Activated CD4-positive, alpha-beta T cell treated with anti-CD3 and anti-CD28 coated beads, Interleukin-2, amount 50 U/mL, for 48 hours (primary cell): Measurements from ENCODE around the gene INSYN1.

ENCODE experiments used
- DNase-seq, 2 experiments: peaks; one replicate each; pipeline ENCODE4 v3.0.0-alpha.2; 2020

Gene INSYN1

DNA sequence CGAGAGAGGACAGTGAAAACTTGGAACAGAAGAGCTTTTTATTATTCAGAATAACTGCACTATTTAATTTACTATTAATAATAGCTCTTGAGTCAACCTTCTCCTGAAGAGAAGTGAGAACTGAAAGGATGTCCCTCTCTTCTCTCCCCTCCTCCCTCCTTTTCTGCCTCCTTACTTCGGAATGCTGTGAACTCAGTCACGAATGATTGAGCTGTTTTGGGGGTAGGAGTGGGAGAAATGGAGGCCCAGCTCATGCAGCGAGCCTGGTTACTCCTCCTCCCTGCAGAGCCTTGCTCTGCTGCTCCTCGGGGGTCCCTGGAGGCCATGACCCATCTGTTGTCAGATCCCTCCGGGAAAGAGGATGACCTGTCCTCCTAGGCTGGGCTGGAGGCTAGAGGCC, 20.3 kb upstream of the INSYN1 start:
- DNase-seq: no peak

DNA sequence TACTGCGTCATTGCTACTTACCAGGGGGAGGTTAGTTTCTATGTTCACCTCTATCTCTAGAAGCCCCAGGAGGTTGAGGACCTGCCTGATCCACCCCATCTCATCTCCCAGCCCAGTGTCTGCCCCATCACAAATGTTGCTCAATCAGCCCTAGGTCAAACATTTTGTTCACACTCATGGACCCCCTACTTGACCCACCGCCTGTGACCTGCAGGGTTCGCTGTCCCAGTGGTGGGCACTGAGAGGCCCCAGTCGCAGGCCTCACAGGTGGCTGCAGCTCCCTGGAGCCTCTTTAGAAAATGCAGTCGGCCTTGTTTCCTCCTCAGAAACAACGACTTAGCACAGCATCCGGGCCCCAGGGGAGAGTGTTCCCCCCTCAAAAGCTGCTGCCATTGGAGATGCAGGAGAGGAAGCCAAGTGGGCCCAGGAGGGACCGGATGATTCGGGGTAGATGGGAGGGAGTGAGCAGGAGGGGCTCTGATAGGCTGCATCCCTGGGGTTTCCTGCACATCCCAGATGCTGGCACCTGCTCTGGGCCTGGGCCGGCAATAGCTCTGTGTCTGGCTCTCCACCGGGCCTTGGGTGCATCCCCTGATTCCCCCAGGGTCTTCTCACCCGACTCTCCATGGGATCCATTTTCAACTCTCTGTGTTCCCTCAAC, 18.4 kb upstream of the INSYN1 start:
- no peak for DNase-seq

DNA sequence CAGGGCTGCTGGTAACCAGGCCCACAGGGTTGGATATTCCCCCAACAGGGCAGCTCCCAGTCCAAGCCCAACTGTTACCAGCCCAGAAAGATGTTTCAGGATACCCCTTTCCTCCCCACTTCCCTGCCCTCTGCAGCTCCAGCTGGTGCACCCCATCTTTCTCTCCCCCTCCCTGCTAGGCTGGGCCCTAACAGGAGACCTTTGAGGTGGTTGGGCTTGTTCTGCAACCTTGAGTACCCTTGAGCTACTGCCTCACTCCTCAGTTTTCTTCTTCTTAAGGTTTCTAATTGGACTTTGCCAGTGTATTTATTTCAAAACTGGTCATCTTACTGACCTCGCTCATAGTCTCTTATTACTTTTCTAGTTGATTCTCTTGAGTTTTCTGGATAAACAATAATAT, 16.9 kb upstream of the INSYN1 start:
- no peak for DNase-seq

GRCh38 chr15:73767806-73768501, 14.8 kb upstream of the INSYN1 start:
- no peak for DNase-seq

- DNase-seq: no peak
Measured at GRCh38 chr15:73766598-73766997, 13.4 kb upstream of the INSYN1 start.

DNA sequence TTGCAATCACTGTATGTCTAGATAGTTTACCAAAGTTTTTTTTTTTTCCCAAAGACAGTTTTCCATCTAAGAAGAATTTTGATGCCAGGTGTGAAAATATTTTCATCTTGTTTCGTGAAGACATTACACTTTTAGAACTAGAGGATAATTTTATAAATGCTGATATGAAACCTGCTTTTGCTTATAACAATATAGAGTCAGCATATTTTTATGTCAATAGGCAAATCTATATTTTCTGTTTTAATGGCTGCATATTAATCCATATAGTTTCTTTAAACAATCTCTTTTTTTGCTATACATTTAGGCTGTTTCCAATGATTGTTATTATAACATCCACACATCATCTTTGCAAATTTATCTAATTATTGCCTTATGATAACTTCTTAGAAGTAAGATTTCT, 12.6 kb upstream of the INSYN1 start:
- DNase-seq: no peak

GRCh38 chr15:73763931-73764330, 10.8 kb upstream of the INSYN1 start:
- DNase-seq: no peak

GRCh38 chr15:73760330-73761329, 7.5 kb upstream of the INSYN1 start:
- DNase-seq: no peak

DNA sequence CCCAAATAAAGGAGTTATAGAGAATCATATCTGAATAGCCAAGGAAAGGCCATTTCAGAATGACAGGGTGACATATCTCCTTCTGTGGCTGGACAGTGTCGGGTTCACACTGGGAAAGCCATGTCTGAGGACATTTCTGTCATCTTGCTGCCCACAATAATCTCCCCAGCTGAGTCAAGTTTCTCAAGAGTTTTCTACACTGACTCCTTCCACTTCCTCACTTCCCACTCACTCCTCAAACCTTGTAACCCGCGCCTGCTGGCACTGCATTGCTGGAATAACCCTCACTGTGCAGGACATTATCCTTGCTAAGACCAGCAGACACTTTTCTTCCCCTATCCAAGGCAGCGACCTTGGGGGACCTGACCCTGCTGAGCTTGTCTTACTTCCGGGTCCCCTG, 5.3 kb upstream of the INSYN1 start:
- DNase-seq: no peak

DNA sequence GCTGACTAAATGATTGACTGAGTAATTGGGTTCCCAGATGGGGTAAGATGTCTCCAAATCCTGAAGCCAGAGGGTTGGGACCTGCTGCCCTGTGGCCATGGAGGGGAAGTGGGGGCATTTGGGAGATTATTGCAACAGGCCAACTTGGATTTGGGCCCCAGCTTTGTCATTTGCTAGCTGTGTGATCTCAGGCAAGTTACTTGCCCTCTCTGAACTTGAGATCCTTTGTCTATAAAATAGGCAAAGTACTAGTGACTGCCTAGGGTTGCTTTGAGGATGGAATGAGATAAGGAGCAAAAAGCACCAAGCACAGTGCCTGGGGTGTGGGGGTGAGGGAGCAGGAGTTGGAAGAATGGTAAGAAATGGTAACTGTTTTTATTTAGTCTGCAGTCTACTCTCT, 4.4 kb upstream of the INSYN1 start:
- no peak for DNase-seq

GRCh38 chr15:73756947-73757513, 3.9 kb upstream of the INSYN1 start:
- no peak for DNase-seq

DNA sequence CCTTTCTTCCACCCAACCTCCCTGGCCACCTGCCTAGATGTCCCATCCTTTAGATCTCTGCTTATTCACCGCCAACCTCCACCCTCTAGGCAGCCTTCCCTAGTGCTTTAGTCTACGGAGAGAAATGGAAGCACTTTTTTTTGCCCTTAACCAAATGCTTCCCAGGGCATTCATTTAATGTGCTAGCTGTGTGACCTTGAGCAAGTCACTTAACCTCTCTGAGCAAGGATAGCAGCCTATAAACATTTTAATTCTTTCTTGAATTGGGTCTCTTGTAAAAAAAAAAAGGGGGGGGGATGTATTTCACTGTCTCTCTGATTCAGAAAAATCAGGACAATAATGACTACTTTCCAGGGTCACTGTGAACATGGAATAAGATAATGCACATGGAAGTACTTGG, 3.2 kb upstream of the INSYN1 start:
- no peak for DNase-seq

DNA sequence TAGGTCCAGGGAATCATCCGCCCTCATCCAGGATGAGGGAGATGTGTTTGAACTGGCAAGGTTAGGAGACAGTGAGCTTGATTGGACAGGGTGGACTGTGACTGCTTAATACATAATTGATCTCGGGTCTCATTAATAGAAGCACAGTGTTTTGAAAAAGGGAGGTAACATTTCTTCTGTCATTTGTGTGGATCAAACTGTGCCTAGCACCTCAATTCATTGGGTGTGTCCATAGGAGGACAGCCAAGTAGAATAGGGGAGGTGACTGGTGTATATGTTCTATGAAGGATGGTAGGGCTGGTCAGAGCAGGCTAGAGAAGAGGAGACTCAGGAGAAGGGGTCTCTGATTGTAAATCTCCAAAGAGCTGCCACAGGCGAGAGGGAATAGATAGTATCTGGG, 2.8 kb upstream of the INSYN1 start:
- DNase-seq: no peak

DNA sequence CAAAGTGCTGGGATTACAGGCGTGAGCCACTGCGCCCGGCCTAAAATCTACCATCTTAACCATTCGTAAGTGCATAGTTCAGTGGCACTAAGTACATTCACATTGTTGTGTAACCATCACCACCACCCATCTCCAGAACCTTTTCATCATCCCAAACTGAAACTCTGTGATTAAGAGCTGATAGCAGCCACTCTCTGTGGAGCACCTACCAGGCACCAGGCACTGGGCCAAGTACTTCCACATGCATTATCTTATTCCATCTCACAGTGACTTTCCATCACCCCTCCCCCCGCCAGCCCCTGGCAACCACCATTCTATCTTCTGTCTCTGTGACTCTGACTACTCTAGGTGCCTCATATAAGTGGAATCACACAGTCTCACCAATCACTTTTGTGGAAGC, 2.3 kb upstream of the INSYN1 start:
- DNase-seq: no peak

GRCh38 chr15:73754461-73754860, 1.3 kb upstream of the INSYN1 start:
- DNase-seq: no peak

DNA sequence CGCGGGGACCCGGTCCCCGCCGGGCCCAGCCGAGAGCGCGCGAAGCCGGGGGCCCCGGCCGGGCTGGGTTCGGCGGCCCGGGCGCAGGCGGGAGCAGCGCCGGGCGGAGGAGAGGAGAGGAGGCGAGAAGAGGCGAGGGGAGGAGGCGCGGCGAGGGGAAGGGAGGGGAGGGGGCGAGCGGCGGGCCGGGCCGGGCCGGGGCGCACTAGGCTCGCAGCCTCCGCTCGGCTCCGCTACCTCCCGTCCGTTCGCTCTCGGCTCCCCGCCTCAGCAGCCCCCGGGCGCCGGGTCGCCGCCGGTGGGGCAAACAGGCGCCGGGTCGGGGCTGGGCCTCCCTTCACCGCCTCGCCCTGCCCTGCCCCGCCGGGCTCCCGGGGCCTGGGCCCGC, 351 bp downstream of the INSYN1 start:
- DNase-seq: no peak

DNA sequence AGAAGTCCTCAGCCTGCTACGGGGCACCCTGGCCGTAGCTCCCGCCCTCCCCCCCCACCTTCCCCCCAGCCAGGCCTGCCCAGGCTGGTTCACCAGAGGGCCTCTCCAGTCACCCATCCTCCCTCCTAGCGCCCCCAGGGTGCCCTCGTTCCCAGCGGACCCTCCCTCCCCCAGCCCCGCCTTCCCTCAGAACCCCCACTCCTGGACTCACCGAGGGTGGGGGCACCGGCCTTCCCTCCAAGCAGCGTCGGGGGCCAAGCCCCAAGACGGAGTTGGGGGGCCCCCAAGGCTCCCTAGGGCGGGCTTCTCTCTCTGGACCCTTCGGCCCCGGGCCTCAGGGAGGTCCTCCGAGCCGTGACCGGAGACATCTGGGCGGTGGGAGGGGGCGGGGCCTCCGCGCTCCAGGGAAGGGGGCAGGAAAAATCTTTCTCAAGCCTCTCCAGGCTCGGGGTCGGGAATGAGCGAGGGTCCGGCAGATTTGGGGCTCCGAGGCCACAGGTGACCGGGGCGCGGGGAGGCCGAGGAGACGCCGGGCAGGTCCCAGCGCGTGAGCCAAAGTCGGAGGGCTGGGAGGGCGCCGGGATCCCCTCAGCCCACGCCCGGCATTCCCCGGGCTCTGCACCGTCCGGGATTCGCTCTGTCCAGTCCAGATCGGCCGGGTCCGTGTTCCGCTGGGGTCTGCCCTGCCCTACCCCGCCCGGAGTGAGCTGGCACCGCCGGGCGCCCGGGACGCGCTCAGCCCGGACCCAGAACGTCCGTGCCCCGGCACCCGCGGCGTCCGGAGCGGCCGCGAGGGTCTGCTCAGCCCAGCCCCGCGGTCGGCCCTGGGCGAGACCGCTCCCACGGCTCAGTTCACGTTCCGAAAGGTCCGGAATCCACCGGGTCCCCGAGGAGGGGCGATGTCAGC, 999 bp downstream of the INSYN1 start:
- no peak for DNase-seq

GRCh38 chr15:73751511-73751898, 1.6 kb downstream of the INSYN1 start:
- DNase-seq: no peak

DNA sequence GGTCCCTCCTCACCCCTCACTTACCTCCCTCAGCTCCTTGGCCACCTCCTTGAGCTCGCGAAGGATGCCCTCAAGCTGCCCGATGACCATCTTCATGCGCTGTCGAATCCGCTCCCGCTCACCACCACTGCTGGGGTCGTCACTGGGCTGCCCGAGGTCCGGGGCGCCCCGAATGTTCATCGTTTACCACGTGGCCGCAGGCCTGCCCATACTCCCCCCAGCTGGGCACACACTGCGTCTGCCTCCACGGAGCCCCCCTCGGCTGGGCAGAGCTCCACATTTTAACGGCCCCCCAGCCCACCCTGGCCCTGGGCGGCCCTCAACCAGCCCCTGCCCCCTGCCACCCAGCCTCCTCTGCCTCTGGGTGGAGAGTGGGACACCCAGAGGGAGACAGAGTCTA, 2.2 kb downstream of the INSYN1 start:
- DNase-seq: no peak

DNA sequence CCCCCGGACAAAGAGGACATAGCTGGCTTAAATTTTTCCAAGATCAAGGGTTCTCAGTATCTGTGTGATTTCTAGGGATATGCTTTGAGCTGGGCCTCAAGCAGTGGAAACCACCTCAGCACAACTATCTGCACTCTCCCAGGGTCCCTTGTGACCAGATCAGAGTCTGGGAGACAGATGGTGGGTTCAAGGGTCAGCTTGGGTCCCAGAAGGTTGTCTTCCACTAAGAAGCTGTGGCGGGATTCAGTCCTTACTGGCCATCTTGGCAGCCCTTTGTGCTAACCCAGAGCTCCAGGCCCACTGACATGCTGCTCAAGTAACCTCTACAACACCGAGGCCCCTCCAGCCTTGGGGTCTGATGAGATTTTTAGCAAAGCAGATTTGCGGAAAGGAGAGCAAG, 2.7 kb downstream of the INSYN1 start:
- DNase-seq: no peak

- DNase-seq: no peak
Measured at GRCh38 chr15:73749971-73750370, 3.2 kb downstream of the INSYN1 start.

- DNase-seq: no peak
Measured at GRCh38 chr15:73749533-73749932, 3.6 kb downstream of the INSYN1 start.
